ENCODE measurements around the gene CFAP251.
"Not testable (repeated sequence)": the region's sequence is repeated elsewhere in the genome, so short reads cannot be mapped to it uniquely, and the experiment has no call there.

Gene CFAP251

GRCh38 chr12:121980191-121980891 lies 61.9 kb downstream of the CFAP251 start:
- no peak for DNase-seq (ENCODE audit: low spot score)

- DNase-seq (ENCODE audit: low spot score): no peak
Measured at GRCh38 chr12:121980892-121981272, 62.5 kb downstream of the CFAP251 start.

- DNase-seq (ENCODE audit: low spot score): no peak
Measured at GRCh38 chr12:121981456-121981855, 63.1 kb downstream of the CFAP251 start.

- no peak for DNase-seq (ENCODE audit: low spot score)
Measured at GRCh38 chr12:121982950-121983349, 64.6 kb downstream of the CFAP251 start.

- DNase-seq (ENCODE audit: low spot score): no peak
Measured at GRCh38 chr12:121983536-121984210, 65.3 kb downstream of the CFAP251 start.

GRCh38 chr12:121986489-121987245 lies 68.3 kb downstream of the CFAP251 start:
- DNase-seq (ENCODE audit: low spot score): no peak

GRCh38 chr12:121988519-121988918 lies 70.1 kb downstream of the CFAP251 start:
- not testable (repeated sequence) for DNase-seq (ENCODE audit: low spot score)

GRCh38 chr12:121989276-121990113 lies 71.1 kb downstream of the CFAP251 start:
- no peak for DNase-seq (ENCODE audit: low spot score)

GRCh38 chr12:121990114-121990647 lies 71.8 kb downstream of the CFAP251 start:
- no peak for DNase-seq (ENCODE audit: low spot score)

- DNase-seq (ENCODE audit: low spot score): no peak
Measured at GRCh38 chr12:121990692-121991603, 72.6 kb downstream of the CFAP251 start.

- peak; percentile 21 for DNase-seq (ENCODE audit: low spot score)
Measured at GRCh38 chr12:121992059-121992879, 73.9 kb downstream of the CFAP251 start.

- no peak for DNase-seq (ENCODE audit: low spot score)
Measured at GRCh38 chr12:121996050-121996944, 77.9 kb downstream of the CFAP251 start.

- no peak for DNase-seq (ENCODE audit: low spot score)
Measured at GRCh38 chr12:121996945-121997612, 78.7 kb downstream of the CFAP251 start.

GRCh38 chr12:122001466-122002209 lies 83.2 kb downstream of the CFAP251 start:
- DNase-seq (ENCODE audit: low spot score): peak; percentile 88

- DNase-seq (ENCODE audit: low spot score): no peak
Measured at GRCh38 chr12:122003651-122004611, 85.5 kb downstream of the CFAP251 start.

- no peak for DNase-seq (ENCODE audit: low spot score)
Measured at GRCh38 chr12:122004633-122005071, 86.3 kb downstream of the CFAP251 start.

Measured in globus pallidus (tissue), 1 donor.